Gastrocnemius medialis (tissue), 4 donors: ENCODE measurements around the gene SLC16A9.

Experiments
- POLR2A ChIP-seq, 2 donors: fragments of 450-650 bp; IDR thresholded peaks; one replicate each; pipeline ENCODE4 v1.6.1; 2017; ENCODE audit warnings: antibody characterized with exemption in 2 of 2, mild to moderate bottlenecking in 2 of 2, moderate library complexity in 2 of 2
- TF ChIP-seq, protein P1 (sequence below), 5 experiments: fragments of 450-650 bp in 3 of 5; fragments of 200-600 bp in 2 of 5; sonication (generic) in 2 of 5; IDR thresholded peaks in 4 of 5; conservative IDR thresholded peaks in 1 of 5; 1 replicate in 4 of 5; 2 replicates in 1 of 5; pipeline ENCODE4 v1.5.1; 2016 to 2019; ENCODE audit warnings: antibody characterized with exemption in 5 of 5, mild to moderate bottlenecking in 3 of 5, moderate library complexity in 3 of 5

DNA sequence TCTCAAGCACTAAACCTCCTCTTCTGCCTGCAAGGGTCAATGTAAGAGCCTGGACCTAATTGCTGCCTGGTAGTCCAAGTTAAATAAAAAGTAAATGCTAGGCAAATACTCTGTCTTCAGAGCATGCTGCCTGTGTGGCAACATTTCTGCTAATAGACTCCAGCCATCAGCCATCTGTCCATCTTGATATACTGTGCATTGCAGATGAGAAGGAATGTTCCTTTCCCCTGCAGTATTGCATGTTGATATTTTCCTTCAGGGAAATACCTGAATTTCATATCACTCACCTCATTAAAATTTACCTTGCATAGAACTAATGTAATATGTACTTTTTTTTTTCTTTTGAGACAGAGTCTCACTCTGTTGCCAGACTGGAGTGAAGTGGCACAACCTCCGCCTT, 87.9 kb downstream of the SLC16A9 start:
- TF ChIP-seq POLR2A (IDR thresholded peaks at IDR 0.05) = no peak
- TF ChIP-seq, protein P1, sequence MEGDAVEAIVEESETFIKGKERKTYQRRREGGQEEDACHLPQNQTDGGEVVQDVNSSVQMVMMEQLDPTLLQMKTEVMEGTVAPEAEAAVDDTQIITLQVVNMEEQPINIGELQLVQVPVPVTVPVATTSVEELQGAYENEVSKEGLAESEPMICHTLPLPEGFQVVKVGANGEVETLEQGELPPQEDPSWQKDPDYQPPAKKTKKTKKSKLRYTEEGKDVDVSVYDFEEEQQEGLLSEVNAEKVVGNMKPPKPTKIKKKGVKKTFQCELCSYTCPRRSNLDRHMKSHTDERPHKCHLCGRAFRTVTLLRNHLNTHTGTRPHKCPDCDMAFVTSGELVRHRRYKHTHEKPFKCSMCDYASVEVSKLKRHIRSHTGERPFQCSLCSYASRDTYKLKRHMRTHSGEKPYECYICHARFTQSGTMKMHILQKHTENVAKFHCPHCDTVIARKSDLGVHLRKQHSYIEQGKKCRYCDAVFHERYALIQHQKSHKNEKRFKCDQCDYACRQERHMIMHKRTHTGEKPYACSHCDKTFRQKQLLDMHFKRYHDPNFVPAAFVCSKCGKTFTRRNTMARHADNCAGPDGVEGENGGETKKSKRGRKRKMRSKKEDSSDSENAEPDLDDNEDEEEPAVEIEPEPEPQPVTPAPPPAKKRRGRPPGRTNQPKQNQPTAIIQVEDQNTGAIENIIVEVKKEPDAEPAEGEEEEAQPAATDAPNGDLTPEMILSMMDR (IDR thresholded peaks at IDR 0.05 in 4 of 5, conservative IDR thresholded peaks at IDR 0.05 in 1 of 5) = no peak
